A673 (cell line): ENCODE results near the gene ATP6V0D1. TPM values are rescaled to one million over a fixed set of nuclear protein-coding genes. Genes with fewer than 3 reads are reported as not detected.

ENCODE experiments used
- Bru-seq: library from RNA; stranded (reverse); fragments of 400-500 nt; gene quantifications from one replicate; lab custom pipeline; 2021; lab: Mats Ljungman, UMichigan
- BruChase-seq, 2 experiments: library from RNA; stranded (reverse); fragments of 400-500 nt; gene quantifications; one replicate each; lab custom pipeline; 2021; lab: Mats Ljungman, UMichigan
- BruUV-seq: library from RNA; stranded (reverse); fragments of 400-500 nt; replicated peaks from 2 replicates; lab custom pipeline; 2021; lab: Mats Ljungman, UMichigan
- CTCF ChIA-PET: fragments of 300-600 bp; sonication (Branson Sonifier 250); formaldehyde crosslinking; loops from one replicate; lab custom pipeline; 2022; ENCODE audit warnings: antibody characterized with exemption; lab: Charles Lee
- POLR2A ChIA-PET: fragments of 300-600 bp; sonication (Branson Sonifier 250); formaldehyde crosslinking; loops from one replicate; lab custom pipeline; 2022; ENCODE audit warnings: antibody characterized with exemption; ENCODE audit not compliant: low non-redundant PET; lab: Charles Lee
- DNase-seq: peaks from one replicate; pipeline ENCODE4 v3.0.0-alpha.2; 2015; ENCODE audit warnings: low spot score
- H3K27ac ChIP-seq: fragments of 200-600 bp; sonication (generic); 2 replicates; pipeline ENCODE4 v1.5.1; 2016; ENCODE audit warnings: mixed run types, low read depth, mild to moderate bottlenecking, mixed read lengths, antibody characterized with exemption, low read length; ENCODE audit not compliant: poor library complexity, severe bottlenecking
- H3K27me3 ChIP-seq: fragments of 200-600 bp; sonication (generic); replicated peaks from 2 replicates; pipeline ENCODE4 v1.6.1; 2017; ENCODE audit warnings: mixed run types, low read depth, mild to moderate bottlenecking, mixed read lengths, antibody characterized with exemption, low read length; ENCODE audit not compliant: insufficient read depth, poor library complexity
- H3K36me3 ChIP-seq: fragments of 200-600 bp; sonication (generic); 2 replicates; pipeline ENCODE4 v1.6.1; 2016; ENCODE audit warnings: mixed run types, mild to moderate bottlenecking, mixed read lengths, antibody characterized with exemption, low read length; ENCODE audit not compliant: insufficient read depth, poor library complexity, severe bottlenecking
- H3K4me1 ChIP-seq: fragments of 200-600 bp; sonication (generic); 2 replicates; pipeline ENCODE4 v1.6.1; 2017; ENCODE audit warnings: mixed run types, mild to moderate bottlenecking, mixed read lengths, antibody characterized with exemption, low read length; ENCODE audit not compliant: insufficient read depth, poor library complexity, severe bottlenecking
- H3K4me3 ChIP-seq: fragments of 200-600 bp; sonication (generic); 2 replicates; pipeline ENCODE4 v1.5.1; 2016; ENCODE audit warnings: low read depth, mixed run types, mild to moderate bottlenecking, mixed read lengths, low read length; ENCODE audit not compliant: poor library complexity, severe bottlenecking
- H3K9me3 ChIP-seq: fragments of 200-600 bp; sonication (generic); 2 replicates; pipeline ENCODE4 v1.6.1; 2016; ENCODE audit warnings: mixed run types, low read depth, mild to moderate bottlenecking, mixed read lengths, antibody characterized with exemption, low read length; ENCODE audit not compliant: poor library complexity, severe bottlenecking
- CTCF ChIP-seq: fragments of 300-800, 200-600 bp; sonication (generic); conservative IDR thresholded peaks from 2 replicates; pipeline ENCODE4 v1.5.1; 2017; ENCODE audit warnings: low read depth, mild to moderate bottlenecking, antibody characterized with exemption, low read length, moderate library complexity, mixed read lengths
- EZH2 ChIP-seq: fragments of 200-600 bp; sonication (generic); IDR thresholded peaks from 2 replicates; pipeline ENCODE4 v1.6.1; 2017; ENCODE audit warnings: borderline replicate concordance, low read depth, mild to moderate bottlenecking, mixed read lengths, antibody characterized with exemption, low read length; ENCODE audit not compliant: poor library complexity, severe bottlenecking
- intact Hi-C: fragments of 100-400 bp; cut with micrococcal nuclease; formaldehyde crosslinking; loops from one replicate; pipeline ENCODE4 v1.10.0; 2022; ENCODE audit not compliant: unreplicated experiment
- long read RNA-seq: library from polyadenylated mRNA; stranded (forward); transcript quantifications from one replicate; pipeline ENCODE4 v2.0.0, GENCODE V29; 2022
- total RNA-seq: library from RNA; stranded (reverse); gene quantifications from 2 replicates; pipeline ENCODE4 v1.2.3, GENCODE V29; 2021

The ATP6V0D1 gene
- total RNA-seq: 56.5 and 63.9 TPM in 2 replicates
- percentile 63 among the genes with signal in this experiment for Bru-seq, nascent RNA
- percentile 70 among the genes with signal in this experiment for BruChase-seq, experiment 1, labeled RNA remaining after a 2-hour chase
- BruChase-seq, experiment 2, labeled RNA remaining after a 6-hour chase: percentile 78 among the genes with signal in this experiment
- long read RNA-seq, transcript ATP6V0D1-201 (8 exons, 1,716 nt): major isoform, 224 of 249 reads
- long read RNA-seq, partial matches to known transcripts: 5 of 249 reads
- long read RNA-seq, other reads (novel, unspliced or antisense): 17 of 249 reads

GRCh38 chr16:67480833-67481560, at the start of gene ATP6V0D1:
ATP6V0D1 (minus strand) TSS chr16:67481157; CDS start chr16:67481086, 71 bp downstream.
- H3K4me1 ChIP-seq: no peaks in the 10 kb centered on the region
- H3K27me3 ChIP-seq: no peaks in the 10 kb centered on the region
- peak within 1 kb of the TSS; percentile 83 for H3K27ac ChIP-seq
- no peaks in the 10 kb centered on the region for H3K9me3 ChIP-seq
- BruUV-seq: no TSS peak
- DNase-seq: peak; percentile 98
- no peaks in the 10 kb centered on the region for H3K36me3 ChIP-seq
- intact Hi-C loops: no loop called here
- POLR2A ChIA-PET: no interaction called here
- CTCF ChIA-PET: interaction anchor here (0.5 to 2.1 kb wide), 7 partner anchors 13 to 421 kb away, joined by 3 to 14 read pairs (median 4); no protein-coding TSS in a partner anchor
- peak; percentile 96 for TF ChIP-seq CTCF
- TF ChIP-seq EZH2: no peak
- H3K4me3 ChIP-seq: peak within 1 kb of the TSS; percentile 95

- ChIA-PET POLR2A (interaction anchor here (0.6 kb wide), 1 partner anchor 402 kb away, joined by 4 read pairs; no protein-coding TSS in a partner anchor), CTCF (interaction anchor here (0.6 to 1.2 kb wide), 3 partner anchors 9 to 137 kb away, joined by 3 to 6 read pairs (median 3); partner anchors contain the start of gene CARMIL2)
- Histone ChIP-seq H3K4me3 (peak overlapping the region; percentile 85), H3K9me3 (no peaks in the 10 kb centered on the region), H3K36me3 (no peaks in the 10 kb centered on the region), H3K4me1 (peaks cover 13% of the 10 kb centered on the region), H3K27ac (no peak overlapping the region), H3K27me3 (no peaks in the 10 kb centered on the region)
- intact Hi-C loops: no loop called here
- no peak for TF ChIP-seq EZH2
- BruUV-seq: no TSS peak
- no peak for DNase-seq
Observed at GRCh38 chr16:67530013-67530939, 49.3 kb upstream of the ATP6V0D1 start.

- H3K27me3 ChIP-seq: no peaks in the 10 kb centered on the region
- no peak for DNase-seq
- H3K9me3 ChIP-seq: no peaks in the 10 kb centered on the region
- peak overlapping the region; percentile 85 for H3K4me3 ChIP-seq
- intact Hi-C loops: loop anchor here (10.0 kb wide), 1 partner anchor 515 kb away; no protein-coding TSS in a partner anchor
- ChIA-PET POLR2A (no interaction called here), CTCF (interaction anchor here (0.8 to 1.2 kb wide), 2 partner anchors 9 to 138 kb away, joined by 3 to 6 read pairs; no protein-coding TSS in a partner anchor)
- no peaks in the 10 kb centered on the region for H3K36me3 ChIP-seq
- no TSS peak for BruUV-seq
- no peak for TF ChIP-seq CTCF
- no peak for TF ChIP-seq EZH2
- peak overlapping the region; percentile 74 for H3K27ac ChIP-seq
- H3K4me1 ChIP-seq: peaks cover 13% of the 10 kb centered on the region
Observed at GRCh38 chr16:67529582-67530012, 48.6 kb upstream of the ATP6V0D1 start.
